Body of pancreas (tissue), 4 donors: ENCODE data around the gene MICAL2. TPM values are rescaled to one million over a fixed set of nuclear protein-coding genes. Genes with fewer than 3 reads are reported as not detected.

Source experiments
- ATAC-seq: fragments of 150-250 bp; one replicate; pipeline ENCODE4 v1.9.1; 2016
- DNase-seq, 4 donors: peaks; one replicate each; pipeline ENCODE4 v3.0.0-alpha.2; 2019
- H3K27ac ChIP-seq, 4 donors: fragments of 200-600 bp; sonication (generic); 1 replicate in 3 of 4; 2 replicates in 1 of 4; pipeline versions ENCODE4 v1.5.1 to v1.6.1; 2016 to 2019; ENCODE audit warnings: mild to moderate bottlenecking in 1 of 4, mixed read lengths in 1 of 4, moderate library complexity in 1 of 4
- H3K27me3 ChIP-seq, 2 donors: fragments of 200-600 bp; sonication (generic); one replicate each; pipeline ENCODE4 v1.6.0; 2016; ENCODE audit warnings: mild to moderate bottlenecking in 1 of 2
- H3K36me3 ChIP-seq, 2 donors: fragments of 200-600 bp; sonication (generic); replicated peaks in 1 of 2; 2 replicates each; pipeline ENCODE4 v1.5.1; 2016; ENCODE audit warnings: low read depth in 2 of 2; ENCODE audit not compliant: insufficient read depth in 1 of 2
- H3K4me1 ChIP-seq: fragments of 200-600 bp; sonication (generic); one replicate; pipeline ENCODE4 v1.6.0; 2016
- H3K4me3 ChIP-seq, 2 donors: fragments of 200-600 bp; sonication (generic); 1 replicate in 1 of 2; 2 replicates in 1 of 2; pipeline ENCODE4 v1.5.1; 2016 to 2019
- H3K9me3 ChIP-seq, 3 donors: fragments of 200-600 bp; sonication (generic); 1 replicate in 2 of 3; 2 replicates in 1 of 3; pipeline ENCODE4 v1.5.1; 2016
- CTCF ChIP-seq, 7 experiments: fragments of 450-650 bp in 4 of 7; fragments of 200-600 bp in 3 of 7; sonication (generic) in 3 of 7; IDR thresholded peaks; one replicate each; pipeline ENCODE4 v1.5.1; 2016 to 2019; ENCODE audit warnings: antibody characterized with exemption in 7 of 7
- POLR2A ChIP-seq, 3 donors: fragments of 450-650 bp; IDR thresholded peaks; one replicate each; pipeline ENCODE4 v1.6.1; 2016; ENCODE audit warnings: antibody characterized with exemption in 3 of 3, mild to moderate bottlenecking in 2 of 3
- WGBS, 2 donors: methylation state at CpG; one replicate each; pipeline ENCODE4 v1.1.5; 2017; 5-methylcytosine and 5-hydroxymethylcytosine counted together
- intact Hi-C: fragments of 100-400 bp; cut with DNase I; formaldehyde crosslinking; loops from one replicate; pipeline ENCODE4 v1.15.1; 2023
- total RNA-seq, 2 donors: library from RNA; depleted of rRNA; stranded (reverse); fragments of >200 nt; gene quantifications; one replicate each; pipeline ENCODE4 v1.1.0, GENCODE V29; 2016

MICAL2 gene
- total RNA-seq, 2 donors from 2014 or later, result 16.6 to 24.4 TPM

- Histone ChIP-seq H3K27me3 (no peaks in the 10 kb centered on the region), H3K4me3 (no peak overlapping the region), H3K27ac (no peak overlapping the region), H3K9me3 (no peaks in the 10 kb centered on the region), H3K36me3 (no peaks in the 10 kb centered on the region), H3K4me1 (peaks cover 26% of the 10 kb centered on the region)
- ATAC-seq, result no peak
- TF ChIP-seq POLR2A (IDR thresholded peaks at IDR 0.05), result no peak
- no peak for TF ChIP-seq CTCF (IDR thresholded peaks at IDR 0.05)
- DNase-seq, result peak in 2 of 4 donors; percentile 6
- intact Hi-C loops, result loop anchor here (10.0 kb wide), 1 partner anchor 472 kb away; no protein-coding TSS in a partner anchor
- WGBS, 2 donors, result 70 to 91% methylated on average over 10 of the region's 10 CpGs
Measured at GRCh38 chr11:12276831-12277475, 166.6 kb downstream of the MICAL2 start.

GRCh38 chr11:12278766-12279671 lies 168.6 kb downstream of the MICAL2 start:
- H3K36me3 ChIP-seq, result no peaks in the 10 kb centered on the region
- peaks cover 20% of the 10 kb centered on the region for H3K4me1 ChIP-seq
- TF ChIP-seq POLR2A (IDR thresholded peaks at IDR 0.05) (no peak), CTCF (IDR thresholded peaks at IDR 0.05) (no peak)
- H3K4me3 ChIP-seq, result no peak overlapping the region
- H3K27me3 ChIP-seq, result no peaks in the 10 kb centered on the region
- intact Hi-C loops, result loop anchor here (10.0 kb wide), 1 partner anchor 474 kb away; no protein-coding TSS in a partner anchor
- H3K27ac ChIP-seq, result no peak overlapping the region
- no peaks in the 10 kb centered on the region for H3K9me3 ChIP-seq
- 59% methylated on average over 13 of the region's 13 CpGs for WGBS, 2 donors
- ATAC-seq (peak; percentile 47), DNase-seq (peak in 3 of 4 donors; percentile 50 to 55 (median 52))

- 72 to 81% methylated on average over 4 of the region's 4 CpGs for WGBS, 2 donors
- Histone ChIP-seq H3K36me3 (no peaks in the 10 kb centered on the region), H3K27me3 (no peaks in the 10 kb centered on the region), H3K27ac (no peak overlapping the region), H3K4me1 (peaks cover 13% of the 10 kb centered on the region), H3K9me3 (no peaks in the 10 kb centered on the region), H3K4me3 (no peak overlapping the region)
- no peak for TF ChIP-seq POLR2A (IDR thresholded peaks at IDR 0.05)
- no peak for TF ChIP-seq CTCF (IDR thresholded peaks at IDR 0.05)
- ATAC-seq, result no peak
- intact Hi-C loops, result loop anchor here (5.0 to 10.0 kb wide), 2 partner anchors 232 to 475 kb away; no protein-coding TSS in a partner anchor
- DNase-seq, result peak in 1 of 4 donors; percentile 5
Measured at GRCh38 chr11:12279672-12280108, 169.3 kb downstream of the MICAL2 start.

- 76 to 92% methylated on average over 4 of the region's 4 CpGs for WGBS, 2 donors
- intact Hi-C loops, result loop anchor here (5.0 kb wide), 1 partner anchor 233 kb away; no protein-coding TSS in a partner anchor
- peak in 1 of 4 donors; percentile 2 for DNase-seq
Measured at GRCh38 chr11:12280199-12280837, 169.9 kb downstream of the MICAL2 start.

More at GRCh38 chr11:12280199-12280837, 169.9 kb downstream of the MICAL2 start:
- TF ChIP-seq POLR2A (IDR thresholded peaks at IDR 0.05) (no peak), CTCF (IDR thresholded peaks at IDR 0.05) (no peak)
- Histone ChIP-seq H3K4me1 (peaks cover 11% of the 10 kb centered on the region), H3K27me3 (no peaks in the 10 kb centered on the region), H3K4me3 (no peak overlapping the region), H3K36me3 (no peaks in the 10 kb centered on the region), H3K27ac (no peak overlapping the region), H3K9me3 (no peaks in the 10 kb centered on the region)
- ATAC-seq, result no peak
